Adrenal gland (tissue), 12 donors: ENCODE data around the gene ASXL1. TPM values are rescaled to one million over a fixed set of nuclear protein-coding genes. Genes with fewer than 3 reads are reported as not detected.

Source experiments
- DNase-seq, 7 donors: peaks; one replicate each; pipeline ENCODE4 v3.0.0-alpha.2; 2019 to 2020
- H3K27ac ChIP-seq, 5 donors: fragments of 200-600 bp; sonication (generic) in 4 of 5; 1 replicate in 3 of 5; 2 replicates in 2 of 5; pipeline versions ENCODE4 v1.5.1 to v1.8.0; 2016 to 2020; ENCODE audit warnings: mild to moderate bottlenecking in 1 of 5
- H3K27me3 ChIP-seq: fragments of 200-600 bp; 2 replicates; pipeline ENCODE4 v1.8.0; 2021
- H3K36me3 ChIP-seq, 2 donors: fragments of 200-600 bp; replicated peaks in 1 of 2; 1 replicate in 1 of 2; 2 replicates in 1 of 2; pipeline versions ENCODE4 v1.5.1 to v1.8.0; 2018 to 2022
- H3K4me1 ChIP-seq, 2 donors: fragments of 200-600 bp; replicated peaks in 1 of 2; 1 replicate in 1 of 2; 2 replicates in 1 of 2; pipeline versions ENCODE4 v1.5.1 to v1.8.0; 2018 to 2021
- H3K4me3 ChIP-seq, 4 donors: fragments of 200-600 bp; sonication (generic) in 3 of 4; one replicate each; pipeline ENCODE4 v1.5.1; 2016 to 2018
- H3K9me3 ChIP-seq, 3 donors: fragments of 200-600 bp; sonication (generic) in 1 of 3; replicated peaks in 1 of 3; 1 replicate in 2 of 3; 2 replicates in 1 of 3; pipeline versions ENCODE4 v1.5.1 to v1.8.0; 2016 to 2021
- CTCF ChIP-seq, 6 experiments: fragments of 450-650 bp in 4 of 6; fragments of 200-600 bp in 2 of 6; sonication (generic) in 1 of 6; IDR thresholded peaks; 1 replicate in 5 of 6; 2 replicates in 1 of 6; pipeline versions ENCODE4 v1.5.1 to v1.8.0; 2016 to 2021; ENCODE audit warnings: antibody characterized with exemption in 6 of 6, mild to moderate bottlenecking in 2 of 6, moderate library complexity in 1 of 6
- POLR2A ChIP-seq, 2 donors: fragments of 450-650 bp; IDR thresholded peaks; one replicate each; pipeline ENCODE4 v1.6.1; 2017; ENCODE audit warnings: antibody characterized with exemption in 2 of 2, mild to moderate bottlenecking in 2 of 2, moderate library complexity in 1 of 2
- WGBS, 4 donors: extraction: QIAGEN DNeasy Blood & Tissue Kit in 2 of 4; methylation state at CpG; one replicate each; pipeline versions ENCODE4 v1.1.5 to v1.1.7; 2013 to 2017; 5-methylcytosine and 5-hydroxymethylcytosine counted together
- intact Hi-C, 2 donors: fragments of 100-400 bp; cut with DNase I; formaldehyde crosslinking; loops; one replicate each; pipeline versions ENCODE4 v1.14.1 to v1.15.0; 2022 to 2023
- polyA plus RNA-seq, 3 donors: library from polyadenylated mRNA; stranded (reverse); fragments of 200-250 nt in 2 of 3; fragments of 350-450 nt in 1 of 3; fragmentation: Illumina TruSeq in 1 of 3; extraction: RNeasy Lipid Tissue Mini Kit (QIAGEN cat#74804) in 1 of 3; gene quantifications; one replicate each; pipeline ENCODE4 v1.2.3, GENCODE V29; 2013 to 2014
- total RNA-seq, 9 donors: library from RNA; depleted of rRNA in 4 of 9; stranded (reverse); fragments of >200 nt in 4 of 9; fragments of 120-200 nt in 1 of 9; fragmentation: NEBNext Ultra II Directional in 1 of 9; extraction: Animal tissue kit (Norgen Biotek cat#: 25700) in 1 of 9; gene quantifications; one replicate each; pipeline versions ENCODE4 v1.1.0 to v1.2.4, GENCODE V29; 2013 to 2023
- donor health status: healthy with polysubstance abuse.
- donor health status: Bipolar disorder and iron deficiency.
- donor health status: DM: yes; HTN: yes; CAD: no.
- donor health status: DM: no; HTN: no; CAD: no.
- donor health status: DM: no; HTN: no; CAD: no.
- donor health status: DM: yes; HTN: yes; CAD: no.

The ASXL1 gene
- total and polyA plus RNA-seq, 12 donors, result 19.9 to 77.7 (median 51.8) TPM

GRCh38 chr20:32479697-32480171 is 121.6 kb downstream of the ASXL1 start:
- no peaks in the 10 kb centered on the region for H3K36me3 ChIP-seq
- TF ChIP-seq POLR2A (IDR thresholded peaks at IDR 0.05), result no peak
- TF ChIP-seq CTCF (IDR thresholded peaks at IDR 0.05), result no peak
- intact Hi-C loops, result loop anchor here in 1 of 2 donors (10.0 kb wide), 1 partner anchor 145 kb away; no protein-coding TSS in a partner anchor
- WGBS, 4 donors, result 51 to 53% (median 51%) methylated on average over 2 of the region's 2 CpGs; no CpG with 5 or more reads in 1 of the 4 donors
- H3K27ac ChIP-seq, result peak overlapping the region in 2 of 5 donors; percentile 2 to 77
- no peak overlapping the region for H3K4me3 ChIP-seq
- DNase-seq, result peak in 1 of 7 donors; percentile 5
- no peaks in the 10 kb centered on the region for H3K9me3 ChIP-seq
- no peaks in the 10 kb centered on the region for H3K27me3 ChIP-seq
- peaks cover 39 to 73% of the 10 kb centered on the region in 2 donors for H3K4me1 ChIP-seq

GRCh38 chr20:32480371-32481241 is 122.5 kb downstream of the ASXL1 start:
- 51 to 70% (median 66%) methylated on average over 11 to 12 of the region's 12 CpGs for WGBS, 4 donors
- peak in 3 of 7 donors; percentile 17 to 65 (median 20) for DNase-seq
- intact Hi-C loops, result loop anchor here in 1 of 2 donors (10.0 kb wide), 1 partner anchor 146 kb away; no protein-coding TSS in a partner anchor
- Histone ChIP-seq H3K27ac (peak overlapping the region in 3 of 5 donors; percentile 25 to 91 (median 77)), H3K9me3 (no peaks in the 10 kb centered on the region), H3K4me3 (no peak overlapping the region), H3K27me3 (no peaks in the 10 kb centered on the region), H3K4me1 (peaks cover 30 to 73% of the 10 kb centered on the region in 2 donors), H3K36me3 (no peaks in the 10 kb centered on the region)
- TF ChIP-seq POLR2A (IDR thresholded peaks at IDR 0.05) (no peak), CTCF (IDR thresholded peaks at IDR 0.05) (no peak)

GRCh38 chr20:32481311-32482142 is 123.4 kb downstream of the ASXL1 start:
- 19 to 26% (median 23%) methylated on average over 8 to 13 of the region's 13 CpGs for WGBS, 4 donors
- intact Hi-C loops, result loop anchor here in 1 of 2 donors (10.0 kb wide), 1 partner anchor 147 kb away; no protein-coding TSS in a partner anchor
- peak in 1 of 7 donors; percentile 29 for DNase-seq
- no peaks in the 10 kb centered on the region for H3K36me3 ChIP-seq
- peaks cover 23 to 72% of the 10 kb centered on the region in 2 donors for H3K4me1 ChIP-seq
- peak overlapping the region in 4 of 5 donors; percentile 42 to 91 (median 67) for H3K27ac ChIP-seq
- H3K4me3 ChIP-seq, result peak overlapping the region in 3 of 4 donors; percentile 3 to 96 (median 65)
- TF ChIP-seq CTCF (IDR thresholded peaks at IDR 0.05) (no peak), POLR2A (IDR thresholded peaks at IDR 0.05) (no peak)
- H3K9me3 ChIP-seq, result no peaks in the 10 kb centered on the region
- no peaks in the 10 kb centered on the region for H3K27me3 ChIP-seq
